K562 (cell line): ENCODE data around the gene HBG1.

Experiments used
- EP300 ChIP-seq: IDR thresholded peaks from 2 replicates; pipeline ENCODE4 v1.6.1; 2012; ENCODE audit warnings: low read length, improper control_type of control experiment
- KLF10 ChIP-seq: fragments of 250-450 bp; sonication (Bioruptor Pico); IDR thresholded peaks from 2 replicates; pipeline ENCODE4 v1.6.1; 2021; ENCODE audit warnings: matching md5 sums

DNA sequence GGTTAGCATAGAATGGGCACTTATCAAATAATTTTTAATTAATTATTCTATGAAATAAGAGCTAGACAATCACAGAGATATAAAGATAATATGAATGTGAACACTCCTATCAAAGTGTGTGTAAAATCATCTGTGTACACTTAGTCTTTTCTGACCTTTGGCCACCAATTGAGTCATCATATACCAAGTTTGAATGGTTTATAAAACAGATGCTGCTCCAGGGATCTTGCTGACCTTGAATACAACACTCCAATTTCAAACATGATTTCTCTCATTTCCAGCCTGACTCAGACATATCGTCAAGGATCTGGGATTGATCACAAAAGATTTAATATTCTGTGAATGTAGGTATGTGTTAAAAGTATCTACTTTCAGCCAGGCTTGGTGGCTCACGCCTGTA lies 46.3 kb downstream of the HBG1 start:
- TF ChIP-seq EP300: no peak
- no peak for TF ChIP-seq KLF10 (CRISPR knock-in tag)
